Stimulated activated effector memory CD8-positive, alpha-beta T cell treated with anti-CD3 and anti-CD28 coated beads, Interleukin-12 subunit alpha, Interleukin-12 subunit beta, amount 100 ng/mL, for 72 hours (primary cell): Measurements from ENCODE around the gene CCDC81.

Source experiments
- ATAC-seq: fragments of 150-1000 bp; cut with Tn5 transposase; 2 replicates; pipeline ENCODE4 v1.10.0; 2021
- DNase-seq, 2 donors: peaks; one replicate each; pipeline ENCODE4 v3.0.0; 2021 to 2022; ENCODE audit warnings: low spot score in 2 of 2
- H3K27ac Mint-ChIP-seq: one replicate; pipeline ENCODE4 v1.8.0; 2022; ENCODE audit warnings: mild to moderate bottlenecking, mixed read lengths
- H3K36me3 Mint-ChIP-seq: one replicate; pipeline ENCODE4 v1.8.0; 2022; ENCODE audit warnings: mild to moderate bottlenecking, mixed read lengths
- H3K4me1 Mint-ChIP-seq: one replicate; pipeline ENCODE4 v1.8.0; 2022; ENCODE audit warnings: mixed read lengths
- H3K4me3 Mint-ChIP-seq: one replicate; pipeline ENCODE4 v1.8.0; 2022; ENCODE audit warnings: mild to moderate bottlenecking, mixed read lengths
- H3K9me3 Mint-ChIP-seq: one replicate; pipeline ENCODE4 v1.8.0; 2022; ENCODE audit warnings: mixed read lengths

CCDC81 gene

GRCh38 chr11:86463120-86463519 lies 88.4 kb downstream of the CCDC81 start:
- no peak overlapping the region for H3K4me3 Mint-ChIP-seq
- no peaks in the 10 kb centered on the region for H3K36me3 Mint-ChIP-seq
- no peaks in the 10 kb centered on the region for H3K9me3 Mint-ChIP-seq
- peaks cover 15% of the 10 kb centered on the region for H3K4me1 Mint-ChIP-seq
- ATAC-seq (no peak), DNase-seq (no peak)
- H3K27ac Mint-ChIP-seq, result no peak overlapping the region

- ATAC-seq, result no peak
- no peaks in the 10 kb centered on the region for H3K9me3 Mint-ChIP-seq
- H3K4me3 Mint-ChIP-seq, result no peak overlapping the region
- DNase-seq, result no peak
- no peaks in the 10 kb centered on the region for H3K36me3 Mint-ChIP-seq
- H3K27ac Mint-ChIP-seq, result no peak overlapping the region
- peaks cover 15% of the 10 kb centered on the region for H3K4me1 Mint-ChIP-seq
These were observed 89.3 kb downstream of the CCDC81 start for GRCh38 chr11:86463955-86464354.

- Mint-ChIP-seq H3K4me3 (no peak overlapping the region), H3K27ac (peak overlapping the region; percentile 60), H3K9me3 (no peaks in the 10 kb centered on the region), H3K36me3 (no peaks in the 10 kb centered on the region), H3K4me1 (peaks cover 14% of the 10 kb centered on the region)
- DNase-seq (no peak), ATAC-seq (no peak)
These were observed 90.0 kb downstream of the CCDC81 start for GRCh38 chr11:86464509-86465221.

- ATAC-seq, result no peak
- Mint-ChIP-seq H3K9me3 (no peaks in the 10 kb centered on the region), H3K27ac (no peak overlapping the region), H3K36me3 (no peaks in the 10 kb centered on the region), H3K4me3 (no peak overlapping the region), H3K4me1 (no peaks in the 10 kb centered on the region)
- DNase-seq, result no peak
These were observed 93.5 kb downstream of the CCDC81 start for GRCh38 chr11:86468169-86468568.

- no peak overlapping the region for H3K4me3 Mint-ChIP-seq
- no peaks in the 10 kb centered on the region for H3K36me3 Mint-ChIP-seq
- no peak overlapping the region for H3K27ac Mint-ChIP-seq
- no peak for DNase-seq
- no peaks in the 10 kb centered on the region for H3K4me1 Mint-ChIP-seq
- no peaks in the 10 kb centered on the region for H3K9me3 Mint-ChIP-seq
- ATAC-seq, result no peak
These were observed 95.1 kb downstream of the CCDC81 start for GRCh38 chr11:86469491-86470388.
